NCI-H82 treated with DMSO at 0.1 percent for 48 hours (cell line): Measurements from ENCODE around the gene SERPING1.

Experiments used
- DNase-seq: peaks from one replicate; lab custom pipeline; 2025; ENCODE audit not compliant: unreplicated experiment; lab: John Stamatoyannopoulos, UW

Gene SERPING1

DNA sequence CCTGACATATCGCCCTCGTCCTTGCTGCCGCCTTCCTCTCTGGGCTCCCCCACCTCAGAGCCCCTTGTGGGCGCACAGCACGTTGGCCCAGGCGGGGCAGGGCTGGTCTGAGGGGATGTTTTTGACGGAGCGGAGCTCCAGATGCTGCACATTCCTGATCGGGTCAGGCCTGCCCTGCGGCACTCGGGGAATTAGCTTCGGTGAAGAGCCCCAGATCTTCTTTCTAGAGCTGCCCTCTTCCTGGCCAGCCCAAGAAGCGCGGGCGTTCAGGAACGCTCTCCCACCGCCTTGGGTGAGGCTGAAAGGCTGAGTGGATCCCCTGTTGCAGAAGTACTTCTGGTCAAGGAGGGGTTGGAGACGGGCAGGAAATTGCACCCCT is 40.1 kb downstream of the SERPING1 start:
- DNase-seq: no peak

DNA sequence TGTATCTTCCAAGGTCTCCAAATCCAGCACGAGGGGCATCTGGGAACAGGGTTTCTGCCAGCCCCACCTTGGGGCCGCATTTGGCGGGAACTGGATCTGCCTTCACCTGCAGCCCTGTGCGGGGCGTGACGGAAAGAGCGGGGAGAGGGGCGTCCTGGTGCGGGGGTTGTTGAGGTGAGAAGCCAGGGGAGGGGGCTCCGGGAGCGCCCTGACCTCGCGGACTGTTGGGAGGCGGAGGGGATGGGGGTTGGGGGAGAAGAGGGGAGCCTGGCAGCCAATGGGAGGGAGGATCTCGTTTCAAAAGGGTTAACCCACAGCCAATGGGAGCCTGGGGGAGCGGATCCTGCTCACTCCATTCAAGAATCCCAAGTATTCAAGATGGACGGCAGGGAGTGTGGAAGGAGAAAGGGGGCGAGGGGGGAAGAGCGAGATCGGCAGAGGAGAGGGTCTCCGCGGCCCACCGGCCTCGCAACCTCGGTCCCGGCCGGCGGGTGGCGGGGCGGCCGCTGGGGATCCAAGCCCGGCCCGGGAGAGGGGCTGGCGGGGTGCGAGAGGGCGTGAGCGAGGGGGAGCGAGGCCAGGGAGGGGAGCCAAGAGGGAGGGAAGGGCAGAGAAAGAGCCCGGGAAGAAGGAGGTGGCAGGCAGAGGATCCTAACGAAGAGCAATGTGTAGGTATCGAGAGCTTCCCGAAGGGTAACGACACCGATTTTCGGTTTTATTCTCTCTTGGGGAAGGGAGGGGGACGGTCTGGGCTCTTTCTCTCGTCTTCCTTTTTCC is 40.7 kb downstream of the SERPING1 start:
- DNase-seq: peak; percentile 73

DNA sequence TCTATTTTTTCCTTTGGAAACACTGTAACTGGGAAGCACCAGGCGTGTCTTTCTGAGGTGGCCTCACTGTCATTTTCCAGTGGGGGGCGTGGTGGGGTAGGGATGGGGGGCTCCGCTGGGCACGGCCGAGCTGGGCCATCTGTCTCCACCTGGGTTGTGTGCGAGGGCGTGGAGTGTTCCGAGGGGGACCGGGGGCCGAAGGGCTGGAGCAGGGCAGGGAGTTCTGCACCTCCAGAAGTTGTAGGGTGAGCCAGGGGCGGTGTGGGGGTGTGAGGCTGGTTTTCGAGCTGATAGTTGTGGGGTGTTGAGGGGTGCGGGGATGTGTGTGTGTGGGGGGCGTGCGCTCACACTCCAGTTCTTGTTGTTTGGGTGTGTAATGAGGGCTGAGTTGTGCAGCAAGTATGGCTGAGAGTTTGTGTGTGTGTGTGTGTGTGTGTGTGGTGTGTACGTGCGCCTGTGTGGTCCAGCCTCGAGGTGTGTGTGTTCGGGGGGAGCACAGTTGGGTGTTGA is 41.4 kb downstream of the SERPING1 start:
- no peak for DNase-seq

DNA sequence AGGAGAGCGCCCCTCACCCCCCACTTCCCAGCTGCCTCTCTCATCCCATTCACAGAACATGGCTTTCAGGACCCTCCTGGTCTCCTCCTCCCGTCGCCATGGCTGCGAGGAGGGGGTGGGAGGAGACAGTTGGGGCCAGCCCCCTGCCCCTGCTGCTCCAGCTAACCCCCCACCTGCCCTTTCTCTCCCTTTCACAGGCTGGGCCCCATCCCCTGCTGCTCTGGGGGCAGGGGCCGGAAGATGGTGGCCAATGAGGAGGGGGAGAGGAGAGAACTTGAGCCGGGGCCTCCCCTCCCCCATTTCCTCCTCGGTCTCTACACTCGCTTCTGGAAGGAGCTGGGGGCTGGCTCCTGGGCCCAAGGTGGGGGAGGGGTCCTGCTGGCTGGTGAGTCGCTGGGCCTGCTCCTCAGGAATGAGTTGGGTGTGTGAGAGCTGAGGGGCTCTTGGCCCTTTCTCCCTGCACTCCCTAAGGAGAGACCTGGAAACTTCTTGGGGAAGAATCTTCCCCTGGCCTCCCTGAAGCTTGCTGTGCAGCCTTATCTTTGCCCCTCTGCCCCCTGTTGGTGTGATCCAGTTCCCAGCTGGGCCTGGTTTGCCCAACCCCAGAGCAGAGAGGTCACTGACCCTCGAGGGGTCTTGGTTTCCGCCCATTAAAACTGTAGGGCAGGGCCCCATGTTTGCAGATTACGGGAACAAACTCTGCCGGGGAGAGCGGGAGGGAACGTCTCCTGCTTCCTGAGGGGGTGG is 42.0 kb downstream of the SERPING1 start:
- peak; percentile 87 for DNase-seq

DNA sequence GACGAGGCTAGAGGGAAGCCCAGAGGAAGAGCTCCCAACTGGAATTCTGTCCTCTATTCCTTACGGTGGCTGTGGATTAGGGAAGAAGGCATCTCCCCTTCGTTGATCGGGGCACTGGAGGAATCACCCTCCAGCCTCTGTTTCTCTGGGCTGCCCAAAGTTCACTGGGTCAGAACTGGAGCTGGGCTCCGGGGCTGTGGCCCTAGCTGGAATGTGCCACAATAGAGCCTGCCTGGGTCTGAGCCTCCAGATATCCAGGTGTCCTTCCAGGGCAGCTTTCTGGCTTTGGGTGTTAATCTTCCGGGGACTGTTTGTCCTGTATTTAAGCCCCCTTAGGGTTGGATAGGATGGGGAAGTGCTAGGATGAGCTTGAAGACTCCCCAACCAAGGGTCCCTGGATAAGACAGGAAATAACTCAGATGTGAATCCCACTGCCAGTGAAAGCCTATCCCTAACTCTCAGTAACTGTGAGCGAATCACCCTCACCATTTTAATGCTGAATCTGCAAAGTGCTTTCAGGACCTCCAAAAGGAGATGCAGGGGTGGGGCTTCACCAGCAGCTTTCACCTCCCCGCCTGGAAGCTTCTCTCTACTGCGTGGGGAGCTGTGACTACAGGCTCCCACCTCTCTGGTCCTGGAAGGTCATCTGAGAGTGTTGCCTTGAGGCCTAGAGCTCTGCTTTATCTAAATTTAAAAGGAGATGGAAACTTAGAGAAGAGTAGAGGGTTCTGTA is 42.7 kb downstream of the SERPING1 start:
- DNase-seq: no peak

DNA sequence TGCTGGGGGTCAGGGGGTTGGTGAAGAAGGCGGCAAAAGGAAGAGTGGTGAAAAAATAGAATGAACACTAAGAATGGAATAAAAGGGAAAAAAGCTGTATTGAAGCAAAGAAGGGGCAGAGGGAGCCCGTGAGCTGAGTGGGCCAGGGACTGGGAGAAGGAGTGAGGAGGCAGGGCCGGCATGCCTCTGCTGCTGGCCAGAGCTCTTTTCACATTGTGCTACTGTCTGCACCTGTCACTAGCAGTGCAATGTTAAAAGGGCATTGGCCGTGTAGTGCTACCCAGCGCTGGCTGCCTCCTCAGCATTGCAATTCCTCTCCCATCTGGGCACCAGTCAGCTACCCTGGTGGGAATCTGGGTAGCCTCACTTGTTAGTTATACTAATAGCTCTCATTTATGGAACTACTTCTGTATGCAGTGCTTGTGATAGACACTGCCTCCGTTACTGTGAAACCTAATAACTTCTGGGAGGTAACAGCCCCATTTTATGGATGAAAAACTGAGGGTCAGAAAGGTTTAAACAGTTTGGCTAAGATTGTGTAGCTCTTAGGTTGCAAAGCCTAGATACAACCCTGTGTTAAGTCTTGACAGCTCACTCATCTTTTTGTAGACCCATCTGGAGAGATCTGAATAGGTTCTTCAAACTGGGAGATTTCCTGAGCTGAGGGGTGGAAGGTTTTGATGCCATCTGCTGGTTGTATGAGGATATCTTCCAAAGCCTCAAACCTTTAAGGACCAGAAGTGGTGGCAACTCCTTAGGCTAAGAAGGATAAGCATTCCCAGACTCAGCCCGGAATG is 43.7 kb downstream of the SERPING1 start:
- DNase-seq: peak; percentile 24

DNA sequence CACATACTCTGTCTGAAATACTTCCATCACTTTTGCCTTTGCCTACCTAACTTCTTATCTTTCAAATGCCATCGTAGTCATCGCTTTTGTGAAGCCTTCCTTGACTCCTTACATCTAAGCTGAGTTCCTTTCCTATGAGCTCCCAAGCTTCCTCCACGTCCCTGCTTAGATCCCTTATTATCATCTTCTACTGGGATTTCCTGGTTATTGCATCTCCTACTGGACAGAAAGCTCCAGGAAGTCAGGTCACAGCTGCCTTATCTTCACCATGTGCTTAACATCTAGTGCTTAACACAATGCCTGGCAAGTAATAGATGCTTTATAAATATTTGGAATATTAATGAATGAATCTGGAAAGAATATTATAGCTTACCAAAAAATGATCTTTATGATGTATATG is 46.3 kb downstream of the SERPING1 start:
- no peak for DNase-seq

DNA sequence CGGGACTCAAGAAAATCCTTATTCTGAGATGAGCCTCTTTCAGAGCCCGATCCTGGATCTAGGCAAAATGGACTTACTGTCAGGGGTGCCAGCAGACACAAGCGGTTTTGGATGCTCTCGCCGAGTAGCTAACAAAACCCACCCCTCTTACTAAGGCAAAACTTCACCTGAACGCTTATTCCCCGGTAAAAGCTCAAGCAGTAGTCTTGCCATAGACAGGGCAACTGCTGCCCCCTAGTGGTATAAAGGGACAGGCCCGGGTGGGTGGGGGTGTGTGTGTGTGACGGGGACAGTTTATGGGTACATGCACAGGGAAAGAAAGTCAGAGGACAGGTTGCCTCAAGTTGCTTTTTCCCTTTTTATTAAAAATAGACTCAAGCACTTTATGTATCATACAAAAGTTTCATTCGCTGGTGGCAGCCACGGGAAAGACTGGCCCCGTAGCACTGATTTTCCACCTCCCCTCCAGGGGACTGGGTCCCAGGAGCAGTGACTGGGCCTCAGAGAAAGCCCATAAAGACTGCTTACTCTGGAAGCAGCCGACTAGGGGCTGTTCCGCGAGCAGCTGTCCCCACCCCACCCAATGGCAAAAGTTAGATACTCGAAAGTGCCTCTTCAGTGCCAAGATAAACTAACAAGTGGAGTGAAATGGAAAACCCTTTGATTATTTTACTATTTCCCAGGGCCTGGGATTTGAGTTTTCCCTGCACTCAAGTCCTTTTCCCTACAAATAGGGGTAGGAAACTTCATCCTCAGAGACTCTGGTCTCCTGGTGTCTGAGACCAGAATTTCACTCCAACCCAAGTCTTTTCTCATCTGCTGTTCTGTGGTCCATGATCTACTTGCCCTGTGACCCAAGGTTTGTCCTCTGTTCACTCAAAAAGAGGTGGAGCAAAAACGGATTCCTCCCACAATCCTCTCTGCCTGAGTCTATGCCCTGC is 47.5 kb downstream of the SERPING1 start:
- peak; percentile 59 for DNase-seq

DNA sequence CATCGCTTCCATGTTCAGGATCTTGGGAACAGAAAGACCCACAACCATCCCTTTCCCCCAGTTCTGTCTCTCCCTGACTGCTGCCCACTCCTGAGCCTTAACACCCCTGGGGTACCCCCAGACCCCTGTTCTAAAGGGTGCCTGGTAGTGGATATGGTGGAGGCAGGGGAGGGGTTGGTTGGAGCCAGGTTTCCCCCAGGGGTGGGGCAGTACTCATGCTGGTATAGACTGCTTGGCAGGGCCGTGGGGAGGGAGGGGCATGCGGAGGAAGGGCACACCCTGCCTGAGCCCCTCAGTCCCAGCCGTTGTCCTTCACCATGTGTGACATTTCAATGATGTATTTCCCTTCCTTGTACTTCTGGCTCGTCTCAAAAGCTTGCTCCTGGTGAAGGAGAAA is 48.2 kb downstream of the SERPING1 start:
- no peak for DNase-seq

DNA sequence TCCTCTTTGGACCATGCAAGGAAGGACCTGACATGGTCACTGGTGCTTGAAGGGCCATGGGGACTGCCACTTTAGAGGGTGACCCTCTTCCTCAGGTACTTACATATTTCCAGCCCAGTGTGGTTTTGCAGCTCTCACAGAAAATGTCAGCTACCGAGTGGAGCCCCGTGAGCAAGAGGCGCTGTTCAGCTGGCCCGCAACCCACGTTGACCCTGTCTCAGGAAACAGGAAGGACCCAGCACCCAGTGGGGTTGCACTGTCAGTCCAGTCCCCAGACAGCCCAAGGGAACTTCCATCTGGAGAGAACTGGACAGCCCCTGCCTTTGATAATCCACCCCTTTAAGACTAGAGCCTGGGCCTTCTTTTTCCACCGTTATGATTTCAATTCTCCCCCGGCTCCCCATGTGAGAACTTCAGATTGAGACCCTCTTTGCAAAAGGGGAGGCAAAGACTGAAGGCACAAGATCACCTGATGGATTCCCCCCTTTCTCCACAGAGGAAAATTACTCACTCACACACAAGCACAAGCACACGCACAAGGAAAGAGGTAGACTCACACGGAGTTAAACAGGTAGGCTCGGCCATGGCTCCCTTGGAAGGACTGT is 48.8 kb downstream of the SERPING1 start:
- DNase-seq: no peak

DNA sequence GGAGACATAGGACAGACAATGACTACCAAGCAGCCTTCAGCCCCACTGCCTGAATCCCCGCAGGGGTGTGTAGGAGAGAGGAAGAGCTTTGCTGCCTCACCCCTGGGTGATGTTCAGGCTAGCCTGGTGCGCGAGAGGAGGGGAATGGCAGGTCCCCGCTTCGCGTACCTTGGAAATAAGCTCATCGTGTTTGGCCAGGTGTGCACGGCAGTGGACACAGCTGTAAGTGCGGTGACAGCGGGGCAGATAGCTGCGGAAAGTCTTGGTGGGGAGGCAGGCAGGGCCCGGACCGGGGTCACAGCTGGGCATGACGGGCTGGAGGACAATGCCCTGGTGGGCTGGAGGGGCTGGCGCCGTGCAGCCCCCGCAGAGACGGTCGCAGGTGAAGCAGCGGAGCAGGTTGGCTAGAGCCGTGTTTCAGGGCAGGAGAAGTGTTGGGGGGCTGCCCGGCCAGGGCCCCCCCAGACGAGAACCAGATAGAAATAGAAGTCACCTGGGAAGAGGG is 49.4 kb downstream of the SERPING1 start:
- no peak for DNase-seq

DNA sequence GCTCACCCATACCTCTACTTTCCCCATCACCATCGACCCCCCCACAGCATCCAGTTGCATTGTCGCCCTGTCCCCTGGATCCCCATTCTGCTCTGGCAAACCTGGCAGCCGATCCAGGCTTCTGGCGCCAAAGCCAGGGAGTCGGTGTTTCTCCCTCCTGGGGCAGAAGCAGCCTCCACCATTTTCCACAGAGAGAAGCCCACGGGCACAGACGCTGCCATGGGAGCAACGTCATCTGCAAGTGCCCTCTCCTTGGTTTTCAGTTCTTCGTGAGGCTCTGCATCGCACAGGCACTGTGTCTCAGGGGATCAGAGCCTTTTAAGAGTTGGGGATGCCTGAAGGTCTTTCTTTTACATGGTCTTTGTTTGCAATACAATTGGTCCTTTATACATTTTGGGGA is 49.9 kb downstream of the SERPING1 start:
- DNase-seq: no peak

DNA sequence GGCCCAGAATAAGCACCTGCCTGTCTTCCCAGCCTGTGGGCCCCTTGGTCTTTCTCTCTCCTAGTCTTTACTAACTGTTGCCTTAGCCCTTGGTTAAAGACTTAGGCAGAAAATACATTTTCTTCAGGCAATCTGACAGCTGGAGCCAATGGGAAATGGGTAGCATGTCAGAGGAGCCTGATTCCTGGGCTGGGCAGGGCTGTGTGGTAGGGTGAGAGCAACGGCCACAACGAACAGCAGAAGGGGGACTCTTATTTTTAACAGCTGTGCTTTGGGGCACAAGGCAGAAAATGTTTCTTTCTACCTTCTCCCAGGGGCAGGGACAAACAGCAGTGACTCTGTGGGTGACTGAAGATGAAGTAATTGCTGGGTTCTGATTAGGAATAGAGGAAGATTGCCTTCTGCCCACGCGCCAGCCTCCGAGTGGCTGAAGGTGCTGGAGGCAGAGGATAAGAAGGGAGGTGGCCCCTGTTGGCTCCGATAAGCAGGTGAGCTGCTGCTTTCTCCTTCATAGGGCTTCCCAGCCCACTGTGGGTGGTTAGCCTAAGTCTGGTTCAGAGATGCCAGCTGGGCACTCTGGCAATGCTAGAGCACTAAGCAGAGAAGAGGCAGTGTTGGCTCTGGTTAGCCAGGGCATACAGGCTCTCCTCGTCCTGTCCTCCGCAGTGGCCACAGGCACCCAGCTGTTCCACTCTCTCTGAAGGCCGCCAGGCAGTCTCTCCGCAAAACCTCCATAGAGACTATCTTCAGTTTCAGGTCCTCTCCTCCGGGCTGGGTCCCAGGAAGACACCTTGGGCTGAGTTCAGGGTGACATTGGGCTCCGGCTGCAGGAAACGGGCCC is 50.7 kb downstream of the SERPING1 start:
- no peak for DNase-seq

DNA sequence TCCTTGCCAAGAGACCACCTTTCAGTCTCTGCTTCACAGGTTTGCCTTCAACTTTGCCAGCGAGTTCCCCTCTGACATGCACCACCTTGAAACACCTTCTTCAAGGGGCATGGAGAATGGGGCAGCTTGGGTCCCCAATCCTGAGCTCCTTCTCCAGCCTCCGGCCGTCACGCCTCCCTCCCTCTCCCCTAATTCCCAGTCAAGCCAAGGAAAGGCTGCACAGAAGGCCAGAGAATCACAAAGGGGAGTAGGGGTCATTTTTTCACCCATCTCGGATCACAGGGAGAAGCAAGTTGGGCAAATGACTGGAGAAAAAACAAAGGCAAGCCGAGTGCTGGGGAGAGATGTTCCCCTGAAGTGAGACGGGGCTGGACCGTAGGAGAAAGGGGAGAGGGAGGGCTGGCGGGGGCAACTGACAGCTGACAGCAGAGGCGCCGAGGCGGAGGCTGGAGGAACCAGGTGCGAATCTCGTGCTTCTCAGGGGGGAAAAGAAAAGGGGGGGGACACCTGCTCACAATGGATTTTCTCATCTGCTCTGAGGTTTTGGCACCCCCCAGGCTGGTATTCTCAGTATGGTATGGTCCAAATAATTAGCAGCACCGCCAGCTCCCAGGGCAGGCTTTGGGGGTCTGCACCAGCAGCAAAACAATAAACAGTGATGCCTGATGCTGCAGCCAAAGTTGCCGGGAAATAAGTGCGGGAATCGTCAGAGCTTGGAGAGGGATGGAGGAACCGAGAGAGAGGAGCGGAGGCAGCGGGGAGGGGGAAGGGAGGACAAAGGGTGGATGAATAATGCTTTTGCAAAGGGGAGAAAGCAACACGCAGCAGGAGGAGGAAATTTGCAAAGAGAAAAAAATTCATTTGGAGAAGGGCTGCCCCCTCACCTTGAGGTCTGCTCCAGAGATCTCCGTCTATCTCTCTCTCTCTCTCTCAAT is 51.6 kb downstream of the SERPING1 start:
- DNase-seq: no peak

DNA sequence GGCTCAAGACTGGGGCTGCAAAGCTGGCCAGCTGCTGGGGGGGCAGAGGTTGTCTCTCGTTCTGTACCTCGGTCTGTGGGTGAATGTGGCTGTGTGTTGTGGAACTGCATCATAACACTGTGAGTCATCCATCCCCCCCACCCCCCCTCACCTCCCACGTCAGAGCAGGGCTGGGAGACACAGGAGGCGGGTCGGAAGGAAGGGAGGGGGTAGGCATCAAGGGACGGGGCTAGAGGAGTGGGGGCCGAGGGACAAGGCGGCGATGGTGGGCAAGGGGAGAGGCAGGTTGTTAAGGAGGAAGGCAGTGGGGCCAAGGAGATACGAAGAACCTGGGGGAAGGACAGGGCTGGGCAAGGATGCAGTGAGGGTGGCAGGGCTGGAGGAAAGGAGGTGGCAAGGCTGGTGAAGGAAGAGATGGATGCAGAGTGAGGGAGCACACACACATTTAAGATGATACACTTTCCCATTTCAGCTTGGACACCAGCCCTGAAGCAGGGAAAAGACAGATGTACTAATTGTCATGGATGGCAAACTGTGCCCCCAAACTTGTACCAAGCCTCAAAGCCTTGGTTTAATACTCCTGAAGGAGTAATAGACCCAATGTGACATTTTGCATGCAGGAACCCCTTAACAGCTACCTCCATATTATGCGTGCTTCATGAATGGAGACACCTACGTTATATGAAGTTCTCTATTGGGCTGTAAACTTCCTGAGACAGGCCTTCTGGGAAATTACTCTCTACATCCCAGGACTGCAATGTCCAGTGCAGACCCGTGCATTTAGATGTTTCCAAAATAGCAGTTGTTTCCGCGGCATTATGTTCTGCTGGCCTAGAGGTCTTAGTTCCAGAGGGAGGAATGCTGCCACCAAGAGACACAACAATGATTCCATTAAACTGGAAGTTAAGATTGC is 52.6 kb downstream of the SERPING1 start, which contains the start of gene YPEL4:
TSS of gene YPEL4 (minus strand) at position 87 of the 913 bp plus-strand sequence. CDS start 2,805 bp downstream, outside the sequence.
- no peak for DNase-seq

DNA sequence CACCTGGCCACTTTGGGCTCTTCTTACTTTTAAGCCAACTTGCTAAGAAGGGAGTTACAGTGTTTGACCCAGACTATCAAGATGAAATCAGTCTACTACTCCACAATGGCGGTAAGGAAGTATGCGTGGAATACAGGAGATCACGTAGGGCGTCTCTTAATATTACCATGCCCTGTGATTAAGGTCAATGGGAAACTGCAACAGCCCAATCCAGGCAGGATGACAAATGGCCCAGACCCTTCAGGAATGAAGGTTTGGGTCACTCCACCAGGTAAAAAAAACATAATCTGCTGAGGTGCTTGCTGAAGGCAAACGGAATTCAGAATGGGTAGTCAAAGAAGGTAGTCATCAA is 53.2 kb downstream of the SERPING1 start:
- DNase-seq: no peak
